ENCODE data around the gene BUB1.
"Not testable (repeated sequence)": the region's sequence is repeated elsewhere in the genome, so short reads cannot be mapped to it uniquely, and the experiment has no call there.

The BUB1 gene

GRCh38 chr2:110690083-110690965 lies 12.5 kb upstream of the BUB1 start:
- DNase-seq: no peak

GRCh38 chr2:110688594-110689091 lies 10.8 kb upstream of the BUB1 start:
- no peak for DNase-seq

GRCh38 chr2:110687775-110688484 lies 10.1 kb upstream of the BUB1 start:
- not testable (repeated sequence) for DNase-seq

- no peak for DNase-seq
Observed at GRCh38 chr2:110682872-110683271, 5.0 kb upstream of the BUB1 start.

GRCh38 chr2:110682267-110682666 lies 4.4 kb upstream of the BUB1 start:
- no peak for DNase-seq

GRCh38 chr2:110680709-110681108 lies 2.8 kb upstream of the BUB1 start:
- no peak for DNase-seq

- DNase-seq: no peak
Observed at GRCh38 chr2:110679865-110680264, 2.0 kb upstream of the BUB1 start.

- no peak for DNase-seq
Observed at GRCh38 chr2:110679337-110679707, 1.5 kb upstream of the BUB1 start.

GRCh38 chr2:110678457-110679336 lies 834 bp upstream of the BUB1 start:
- peak; percentile 7 for DNase-seq

- DNase-seq: no peak
Observed at GRCh38 chr2:110677080-110677479, 783 bp downstream of the BUB1 start.

GRCh38 chr2:110675679-110676078 lies 2.2 kb downstream of the BUB1 start:
- DNase-seq: no peak

- no peak for DNase-seq
Observed at GRCh38 chr2:110674620-110675555, 3.0 kb downstream of the BUB1 start.

- DNase-seq: no peak
Observed at GRCh38 chr2:110673201-110673600, 4.7 kb downstream of the BUB1 start.

GRCh38 chr2:110670826-110671225 lies 7.0 kb downstream of the BUB1 start:
- no peak for DNase-seq

GRCh38 chr2:110669079-110669478 lies 8.8 kb downstream of the BUB1 start:
- DNase-seq: no peak

- no peak for DNase-seq
Observed at GRCh38 chr2:110667071-110667470, 10.8 kb downstream of the BUB1 start.

GRCh38 chr2:110664135-110664534 lies 13.7 kb downstream of the BUB1 start:
- DNase-seq: no peak

GRCh38 chr2:110662560-110662959 lies 15.3 kb downstream of the BUB1 start:
- DNase-seq: no peak

- no peak for DNase-seq
Observed at GRCh38 chr2:110660558-110660957, 17.3 kb downstream of the BUB1 start.

- no peak for DNase-seq
Observed at GRCh38 chr2:110659248-110659647, 18.6 kb downstream of the BUB1 start.

- DNase-seq: no peak
Observed at GRCh38 chr2:110657724-110658305, 20.0 kb downstream of the BUB1 start.

GRCh38 chr2:110655701-110656100 lies 22.2 kb downstream of the BUB1 start:
- DNase-seq: no peak

All from activated T-cell treated with anti-CD3 and anti-CD28 coated beads for 4 hours (primary cell).